Panc1 (cell line): ENCODE results near the gene STRA6. TPM values are rescaled to one million over a fixed set of nuclear protein-coding genes. Genes with fewer than 3 reads are reported as not detected.

Experiments
- ATAC-seq: fragments of 200-7000 bp; cut with Tn5 transposase; 2 replicates; pipeline ENCODE4 v1.9.1; 2020; ENCODE audit warnings: mild to moderate bottlenecking, moderate library complexity
- BruUV-seq: library from RNA; stranded (reverse); fragments of 400-500 nt; replicated peaks from 2 replicates; lab custom pipeline; 2021; lab: Mats Ljungman, UMichigan
- CTCF ChIA-PET: fragments of 300-600 bp; sonication (Branson Sonifier 250); formaldehyde crosslinking; loops from one replicate; lab custom pipeline; 2022; ENCODE audit warnings: antibody characterized with exemption; lab: Charles Lee
- POLR2A ChIA-PET: fragments of 300-600 bp; sonication (Branson Sonifier 250); formaldehyde crosslinking; loops from one replicate; lab custom pipeline; 2022; ENCODE audit warnings: antibody characterized with exemption; lab: Charles Lee
- DNase-seq: peaks from one replicate; pipeline ENCODE4 v3.0.0-alpha.2; 2010; ENCODE audit warnings: low read depth, low spot score
- H3K27ac ChIP-seq: 2 replicates; pipeline ENCODE4 v1.5.1; 2011; ENCODE audit warnings: mild to moderate bottlenecking, low read length, inconsistent platforms
- H3K27me3 ChIP-seq: fragments of 200-500 bp; sonication (Bioruptor generic); 2 replicates; pipeline ENCODE4 v1.6.0; 2014; ENCODE audit warnings: low read length, inconsistent platforms; ENCODE audit not compliant: control insufficient read depth, insufficient read depth
- H3K36me3 ChIP-seq: fragments of 200-500 bp; sonication (Bioruptor generic); 2 replicates; pipeline ENCODE4 v1.5.1; 2014; ENCODE audit warnings: inconsistent platforms, mild to moderate bottlenecking, low read length, moderate library complexity; ENCODE audit not compliant: control insufficient read depth, insufficient read depth
- H3K4me1 ChIP-seq: 2 replicates; pipeline ENCODE4 v1.5.1; 2011; ENCODE audit warnings: inconsistent platforms, mild to moderate bottlenecking, low read length, moderate library complexity; ENCODE audit not compliant: control insufficient read depth, insufficient read depth
- H3K4me3 ChIP-seq, 2 experiments: 2 replicates each; pipeline ENCODE4 v1.5.1; 2011 to 2012; ENCODE audit warnings: low read depth in 2 of 2, low read length in 2 of 2, mild to moderate bottlenecking in 2 of 2, inconsistent platforms in 1 of 2, moderate library complexity in 1 of 2
- H3K9me3 ChIP-seq: fragments of 200-500 bp; sonication (Bioruptor generic); 2 replicates; pipeline ENCODE4 v1.5.1; 2014; ENCODE audit warnings: low read depth, mild to moderate bottlenecking, inconsistent platforms, low read length, moderate library complexity; ENCODE audit not compliant: control insufficient read depth, insufficient read depth
- CTCF ChIP-seq: fragments of 450-650 bp; IDR thresholded peaks from 2 replicates; pipeline ENCODE4 v1.5.1; 2017; ENCODE audit warnings: mild to moderate bottlenecking
- POLR2AphosphoS5 ChIP-seq: IDR thresholded peaks from 2 replicates; pipeline ENCODE4 v1.6.1; 2012; ENCODE audit warnings: mild to moderate bottlenecking, low read depth, low read length, moderate library complexity
- REST ChIP-seq, 2 experiments: IDR thresholded peaks; 2 replicates each; pipeline ENCODE4 v1.6.1; 2011 to 2012; ENCODE audit warnings: low read depth in 2 of 2, control low read depth in 1 of 2, low read length in 1 of 2, mild to moderate bottlenecking in 1 of 2, moderate library complexity in 1 of 2; ENCODE audit not compliant: insufficient read depth in 1 of 2
- SIN3A ChIP-seq: IDR thresholded peaks from 2 replicates; pipeline ENCODE4 v1.6.1; 2012; ENCODE audit warnings: low read depth, mild to moderate bottlenecking, low read length, moderate library complexity, borderline replicate concordance; ENCODE audit not compliant: insufficient read depth
- TCF7L2 ChIP-seq: IDR thresholded peaks from 2 replicates; pipeline ENCODE4 v1.6.1; 2011; ENCODE audit warnings: mild to moderate bottlenecking, low read depth, low read length, inconsistent platforms
- in situ Hi-C: cut with HindIII; loops from 2 replicates; pipeline ENCODE4 v1.10.0; 2016; ENCODE audit warnings: low sequenced_read_pairs, low pct_unique_long_range_greater_than_20kb
- intact Hi-C: fragments of 100-400 bp; cut with micrococcal nuclease; formaldehyde crosslinking; loops from one replicate; pipeline ENCODE4 v1.10.0; 2022; ENCODE audit not compliant: unreplicated experiment
- total RNA-seq: library from RNA; stranded (reverse); gene quantifications from one replicate; pipeline ENCODE4 v1.2.1, GENCODE V29; 2021; ENCODE audit not compliant: unreplicated experiment

Gene STRA6
- total RNA-seq, 1 experiment from 2014 or later, result 1.1 TPM

GRCh38 chr15:74251131-74251811 is 48.7 kb upstream of the STRA6 start:
- no peak for DNase-seq
- Histone ChIP-seq H3K9me3 (no peaks in the 10 kb centered on the region), H3K36me3 (no peaks in the 10 kb centered on the region), H3K27me3 (no peaks in the 10 kb centered on the region), H3K27ac (no peak overlapping the region), H3K4me1 (no peaks in the 10 kb centered on the region), H3K4me3 (no peak overlapping the region)
- in situ Hi-C loops (no loop called here), intact Hi-C loops (no loop called here)
- ChIA-PET CTCF (no interaction called here), POLR2A (interaction anchor here (0.7 kb wide), 1 partner anchor 30 kb away, joined by 3 read pairs; no protein-coding TSS in a partner anchor)
- no peak for TF ChIP-seq TCF7L2
- no peak for TF ChIP-seq REST (IDR thresholded peaks at IDR 0.05; ENCODE audit: insufficient read depth in 1 of 2, low read depth in 2 of 2, low read length in 1 of 2)
- no peak for TF ChIP-seq SIN3A
- no peak for TF ChIP-seq POLR2AphosphoS5
- TF ChIP-seq CTCF, result no peak
- no TSS peak for BruUV-seq
- no peak for ATAC-seq

GRCh38 chr15:74250266-74250665 is 47.7 kb upstream of the STRA6 start:
- no peaks in the 10 kb centered on the region for H3K27me3 ChIP-seq
- intact Hi-C loops (no loop called here), in situ Hi-C loops (no loop called here)
- DNase-seq, result no peak
- no peak for ATAC-seq
- TF ChIP-seq CTCF (no peak), REST (IDR thresholded peaks at IDR 0.05; ENCODE audit: insufficient read depth in 1 of 2, low read depth in 2 of 2, low read length in 1 of 2) (no peak), SIN3A (no peak), TCF7L2 (no peak), POLR2AphosphoS5 (no peak)
- no peaks in the 10 kb centered on the region for H3K36me3 ChIP-seq
- no peak overlapping the region for H3K27ac ChIP-seq
- BruUV-seq, result no TSS peak
- POLR2A ChIA-PET, result no interaction called here
- no peak overlapping the region for H3K4me3 ChIP-seq
- CTCF ChIA-PET, result no interaction called here
- H3K9me3 ChIP-seq, result no peaks in the 10 kb centered on the region
- no peaks in the 10 kb centered on the region for H3K4me1 ChIP-seq
